GM12878 (cell line): Measurements from ENCODE around the gene HOTAIR.

ENCODE experiments used
- BRCA1 ChIP-seq: IDR thresholded peaks from 2 replicates; pipeline ENCODE4 v1.6.1; 2011; ENCODE audit warnings: low read depth, low read length, improper control_type of control experiment
- EP300 ChIP-seq, 2 experiments: fragments of 150-350 bp in 1 of 2; IDR thresholded peaks; 2 replicates each; pipeline ENCODE4 v1.6.1; 2011 to 2012; ENCODE audit warnings: low read depth in 2 of 2, low read length in 2 of 2, borderline replicate concordance in 1 of 2, improper control_type of control experiment in 1 of 2, inconsistent platforms in 1 of 2; ENCODE audit not compliant: control insufficient read depth in 1 of 2
- EZH2 ChIP-seq: IDR thresholded peaks from 2 replicates; pipeline ENCODE4 v1.6.1; 2012; ENCODE audit warnings: low read depth, mild to moderate bottlenecking, control low read depth, inconsistent platforms, low read length, borderline replicate concordance; ENCODE audit not compliant: control insufficient read depth
- JUNB ChIP-seq: IDR thresholded peaks from 2 replicates; pipeline ENCODE4 v1.6.1; 2016; ENCODE audit warnings: antibody characterized with exemption, mild to moderate bottlenecking
- NFIC ChIP-seq: IDR thresholded peaks from 2 replicates; pipeline ENCODE4 v1.6.1; 2012; ENCODE audit warnings: low read depth, mild to moderate bottlenecking, inconsistent platforms, low read length, moderate library complexity
- POLR2A ChIP-seq: IDR thresholded peaks from 2 replicates; pipeline ENCODE4 v1.6.1; 2011; ENCODE audit warnings: low read depth, mild to moderate bottlenecking, low read length
- RELA ChIP-seq: fragments of 450-650 bp; IDR thresholded peaks from 2 replicates; pipeline ENCODE4 v1.8.0; 2014; ENCODE audit warnings: borderline replicate concordance; ENCODE audit not compliant: partially characterized antibody
- RFX5 ChIP-seq: IDR thresholded peaks from 2 replicates; pipeline ENCODE4 v1.6.1; 2011; ENCODE audit warnings: low read depth, low read length, improper control_type of control experiment
- TAF1 ChIP-seq: IDR thresholded peaks from 2 replicates; pipeline ENCODE4 v1.6.1; 2011; ENCODE audit warnings: mild to moderate bottlenecking, low read depth, low read length, borderline replicate concordance
- USF2 ChIP-seq: IDR thresholded peaks from 2 replicates; pipeline ENCODE4 v1.6.1; 2011; ENCODE audit warnings: low read depth, low read length, improper control_type of control experiment, borderline replicate concordance
- ZNF274 ChIP-seq: IDR thresholded peaks from one replicate; pipeline ENCODE4 v1.8.0; 2011; ENCODE audit not compliant: insufficient read length, insufficient read depth
- TF ChIP-seq, protein P1 (sequence below): IDR thresholded peaks from 2 replicates; pipeline ENCODE4 v1.6.1; 2012; ENCODE audit warnings: mild to moderate bottlenecking, low read depth, low read length
- TF ChIP-seq, protein P2 (sequence below), 3 experiments: IDR thresholded peaks in 2 of 3; conservative IDR thresholded peaks in 1 of 3; 2 replicates each; pipeline ENCODE4 v1.5.1; 2011; ENCODE audit warnings: low read depth in 3 of 3, low read length in 3 of 3, mild to moderate bottlenecking in 3 of 3, control low read depth in 2 of 3, moderate library complexity in 2 of 3, inconsistent platforms in 1 of 3, mixed read lengths in 1 of 3; ENCODE audit not compliant: control insufficient read depth in 2 of 3, insufficient read depth in 1 of 3; ENCODE audit errors: extremely low read depth in 1 of 3

DNA sequence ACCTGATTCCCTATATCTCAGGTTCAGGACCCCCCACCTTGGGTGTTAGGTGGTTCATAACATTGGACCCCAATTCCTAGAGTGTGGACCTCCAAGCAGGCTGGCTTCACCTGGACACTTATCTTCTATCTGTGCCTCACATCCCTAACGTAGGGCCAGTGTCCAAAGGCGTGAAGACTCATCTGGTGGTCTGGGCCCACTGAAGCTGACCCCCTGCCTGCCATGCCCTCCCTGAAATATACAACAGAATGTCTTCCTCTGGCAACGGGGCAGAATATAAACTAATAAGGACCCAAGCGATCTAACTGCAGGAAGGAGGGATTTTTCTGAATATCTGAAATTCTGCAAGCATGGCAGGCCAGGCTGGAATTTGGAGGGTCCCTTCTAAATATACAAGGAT lies 30.5 kb downstream of the HOTAIR start:
- TF ChIP-seq ZNF274 = no peak
- no peak for TF ChIP-seq RELA
- TF ChIP-seq USF2 = no peak
- TF ChIP-seq, protein P1, sequence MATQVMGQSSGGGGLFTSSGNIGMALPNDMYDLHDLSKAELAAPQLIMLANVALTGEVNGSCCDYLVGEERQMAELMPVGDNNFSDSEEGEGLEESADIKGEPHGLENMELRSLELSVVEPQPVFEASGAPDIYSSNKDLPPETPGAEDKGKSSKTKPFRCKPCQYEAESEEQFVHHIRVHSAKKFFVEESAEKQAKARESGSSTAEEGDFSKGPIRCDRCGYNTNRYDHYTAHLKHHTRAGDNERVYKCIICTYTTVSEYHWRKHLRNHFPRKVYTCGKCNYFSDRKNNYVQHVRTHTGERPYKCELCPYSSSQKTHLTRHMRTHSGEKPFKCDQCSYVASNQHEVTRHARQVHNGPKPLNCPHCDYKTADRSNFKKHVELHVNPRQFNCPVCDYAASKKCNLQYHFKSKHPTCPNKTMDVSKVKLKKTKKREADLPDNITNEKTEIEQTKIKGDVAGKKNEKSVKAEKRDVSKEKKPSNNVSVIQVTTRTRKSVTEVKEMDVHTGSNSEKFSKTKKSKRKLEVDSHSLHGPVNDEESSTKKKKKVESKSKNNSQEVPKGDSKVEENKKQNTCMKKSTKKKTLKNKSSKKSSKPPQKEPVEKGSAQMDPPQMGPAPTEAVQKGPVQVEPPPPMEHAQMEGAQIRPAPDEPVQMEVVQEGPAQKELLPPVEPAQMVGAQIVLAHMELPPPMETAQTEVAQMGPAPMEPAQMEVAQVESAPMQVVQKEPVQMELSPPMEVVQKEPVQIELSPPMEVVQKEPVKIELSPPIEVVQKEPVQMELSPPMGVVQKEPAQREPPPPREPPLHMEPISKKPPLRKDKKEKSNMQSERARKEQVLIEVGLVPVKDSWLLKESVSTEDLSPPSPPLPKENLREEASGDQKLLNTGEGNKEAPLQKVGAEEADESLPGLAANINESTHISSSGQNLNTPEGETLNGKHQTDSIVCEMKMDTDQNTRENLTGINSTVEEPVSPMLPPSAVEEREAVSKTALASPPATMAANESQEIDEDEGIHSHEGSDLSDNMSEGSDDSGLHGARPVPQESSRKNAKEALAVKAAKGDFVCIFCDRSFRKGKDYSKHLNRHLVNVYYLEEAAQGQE = no peak
- TF ChIP-seq RFX5 = no peak
- no peak for TF ChIP-seq POLR2A
- TF ChIP-seq, protein P2, sequence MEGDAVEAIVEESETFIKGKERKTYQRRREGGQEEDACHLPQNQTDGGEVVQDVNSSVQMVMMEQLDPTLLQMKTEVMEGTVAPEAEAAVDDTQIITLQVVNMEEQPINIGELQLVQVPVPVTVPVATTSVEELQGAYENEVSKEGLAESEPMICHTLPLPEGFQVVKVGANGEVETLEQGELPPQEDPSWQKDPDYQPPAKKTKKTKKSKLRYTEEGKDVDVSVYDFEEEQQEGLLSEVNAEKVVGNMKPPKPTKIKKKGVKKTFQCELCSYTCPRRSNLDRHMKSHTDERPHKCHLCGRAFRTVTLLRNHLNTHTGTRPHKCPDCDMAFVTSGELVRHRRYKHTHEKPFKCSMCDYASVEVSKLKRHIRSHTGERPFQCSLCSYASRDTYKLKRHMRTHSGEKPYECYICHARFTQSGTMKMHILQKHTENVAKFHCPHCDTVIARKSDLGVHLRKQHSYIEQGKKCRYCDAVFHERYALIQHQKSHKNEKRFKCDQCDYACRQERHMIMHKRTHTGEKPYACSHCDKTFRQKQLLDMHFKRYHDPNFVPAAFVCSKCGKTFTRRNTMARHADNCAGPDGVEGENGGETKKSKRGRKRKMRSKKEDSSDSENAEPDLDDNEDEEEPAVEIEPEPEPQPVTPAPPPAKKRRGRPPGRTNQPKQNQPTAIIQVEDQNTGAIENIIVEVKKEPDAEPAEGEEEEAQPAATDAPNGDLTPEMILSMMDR (IDR thresholded peaks at IDR 0.05 in 2 of 3, conservative IDR thresholded peaks at IDR 0.05 in 1 of 3; ENCODE audit: control insufficient read depth in 2 of 3, extremely low read depth in 1 of 3, insufficient read depth in 1 of 3, low read depth in 3 of 3, low read length in 3 of 3) = no peak
- no peak for TF ChIP-seq TAF1
- TF ChIP-seq NFIC = no peak
- TF ChIP-seq JUNB = no peak
- TF ChIP-seq EZH2 = no peak
- TF ChIP-seq BRCA1 = no peak
- no peak for TF ChIP-seq EP300 (IDR thresholded peaks at IDR 0.05; ENCODE audit: borderline replicate concordance in 1 of 2, control insufficient read depth in 1 of 2, low read depth in 2 of 2, low read length in 2 of 2)
